Neural cell (in vitro differentiated cells): ENCODE measurements around the gene PAK1. TPM values are rescaled to one million over a fixed set of nuclear protein-coding genes. Genes with fewer than 3 reads are reported as not detected.
A peak's percentile ranks its signal among the peaks of the same experiment; 100 is the strongest.

ENCODE experiments used
- H2AFZ ChIP-seq: fragments of 200-600, 300-800 bp; sonication (generic), shearing (Covaris generic); 2 replicates; pipeline ENCODE4 v1.6.0; 2014; ENCODE audit warnings: low read depth, mild to moderate bottlenecking, antibody characterized with exemption, low read length, moderate library complexity
- H3F3A ChIP-seq: fragments of 200-600 bp; shearing (Covaris generic); 2 replicates; pipeline ENCODE4 v1.6.1; 2016; ENCODE audit warnings: mild to moderate bottlenecking, moderate library complexity, mixed read lengths, antibody characterized with exemption, low read length; ENCODE audit not compliant: insufficient read depth, poor library complexity, severe bottlenecking
- H3K27ac ChIP-seq: fragments of 200-600, 300-800 bp; sonication (generic), shearing (Covaris generic); 2 replicates; pipeline ENCODE4 v1.5.1; 2014; ENCODE audit warnings: mild to moderate bottlenecking, low read length, moderate library complexity
- H3K27me3 ChIP-seq: fragments of 300-800, 200-600 bp; sonication (generic), shearing (Covaris generic); 2 replicates; pipeline ENCODE4 v1.6.0; 2014; ENCODE audit warnings: mild to moderate bottlenecking, low read depth, low read length, moderate library complexity; ENCODE audit not compliant: insufficient read depth
- H3K36me3 ChIP-seq: fragments of 300-800, 200-600 bp; sonication (generic), shearing (Covaris generic); 2 replicates; pipeline ENCODE4 v1.5.1; 2014; ENCODE audit warnings: mild to moderate bottlenecking, antibody characterized with exemption, low read length, moderate library complexity; ENCODE audit not compliant: insufficient read depth
- H3K4me2 ChIP-seq: fragments of 300-800, 200-600 bp; sonication (generic), shearing (Covaris generic); 2 replicates; pipeline ENCODE4 v1.6.0; 2014; ENCODE audit warnings: mild to moderate bottlenecking, low read length
- H3K4me3 ChIP-seq: fragments of 300-800, 200-600 bp; sonication (generic), shearing (Covaris generic); 2 replicates; pipeline ENCODE4 v1.5.1; 2014; ENCODE audit warnings: mild to moderate bottlenecking, low read length, moderate library complexity
- H3K79me2 ChIP-seq: fragments of 200-600 bp; shearing (Covaris generic); replicated peaks from 2 replicates; pipeline ENCODE4 v1.6.0; 2014; ENCODE audit warnings: mild to moderate bottlenecking, low read length, moderate library complexity; ENCODE audit not compliant: insufficient read depth
- H3K9ac ChIP-seq: fragments of 300-800, 200-600 bp; sonication (generic), shearing (Covaris generic); 2 replicates; pipeline ENCODE4 v1.6.1; 2016; ENCODE audit warnings: mild to moderate bottlenecking, low read length, mixed read lengths
- H3K9me2 ChIP-seq: fragments of 200-600 bp; shearing (Covaris generic); 2 replicates; pipeline ENCODE4 v1.6.1; 2016; ENCODE audit warnings: mild to moderate bottlenecking, low read length, mixed read lengths; ENCODE audit not compliant: insufficient read depth
- H3K9me3 ChIP-seq: fragments of 200-600, 300-800 bp; sonication (generic), shearing (Covaris generic); 2 replicates; pipeline ENCODE4 v1.6.1; 2016; ENCODE audit warnings: mild to moderate bottlenecking, mixed run types, low read length, moderate library complexity, mixed read lengths
- H4K20me1 ChIP-seq: fragments of 200-600 bp; shearing (Covaris generic); 2 replicates; pipeline ENCODE4 v1.6.1; 2016; ENCODE audit warnings: mild to moderate bottlenecking, mixed run types; ENCODE audit not compliant: insufficient read depth
- CTCF ChIP-seq: fragments of 450-650 bp; IDR thresholded peaks from 2 replicates; pipeline ENCODE4 v1.5.1; 2014; ENCODE audit warnings: antibody characterized with exemption, mild to moderate bottlenecking, moderate library complexity; ENCODE audit not compliant: poor library complexity, severe bottlenecking
- EP300 ChIP-seq: fragments of 450-650 bp; conservative IDR thresholded peaks from 2 replicates; pipeline ENCODE4 v1.6.1; 2014; ENCODE audit warnings: antibody characterized with exemption, mild to moderate bottlenecking, moderate library complexity; ENCODE audit not compliant: poor library complexity, severe bottlenecking
- EZH2 ChIP-seq: fragments of 200-600, 300-800 bp; shearing (Covaris generic), sonication (generic); IDR thresholded peaks from 2 replicates; pipeline ENCODE4 v1.6.1; 2014; ENCODE audit warnings: antibody characterized with exemption, low read length, borderline replicate concordance, mild to moderate bottlenecking; ENCODE audit not compliant: insufficient read depth, poor library complexity, severe bottlenecking
- MXI1 ChIP-seq: fragments of 450-650 bp; conservative IDR thresholded peaks from 2 replicates; pipeline ENCODE4 v1.6.1; 2014; ENCODE audit warnings: antibody characterized with exemption, mild to moderate bottlenecking; ENCODE audit not compliant: poor library complexity, severe bottlenecking
- POLR2AphosphoS5 ChIP-seq: IDR thresholded peaks from 2 replicates; pipeline ENCODE4 v1.6.1; 2012
- RAD21 ChIP-seq: fragments of 450-650 bp; conservative IDR thresholded peaks from 2 replicates; pipeline ENCODE4 v1.6.1; 2014; ENCODE audit warnings: antibody characterized with exemption, mild to moderate bottlenecking, moderate library complexity
- REST ChIP-seq: IDR thresholded peaks from 2 replicates; pipeline ENCODE4 v1.6.1; 2012; ENCODE audit warnings: borderline replicate concordance
- SMC3 ChIP-seq: fragments of 450-650 bp; conservative IDR thresholded peaks from 2 replicates; pipeline ENCODE4 v1.6.1; 2014; ENCODE audit warnings: antibody characterized with exemption, mild to moderate bottlenecking, moderate library complexity; ENCODE audit not compliant: poor library complexity
- TAF1 ChIP-seq: IDR thresholded peaks from 2 replicates; pipeline ENCODE4 v1.6.1; 2012; ENCODE audit warnings: low read depth
- polyA plus RNA-seq: library from polyadenylated mRNA; depleted of rRNA; stranded (reverse); fragments of >200 nt; gene quantifications from 2 replicates; pipeline ENCODE4 v1.2.3, GENCODE V29; 2014

The PAK1 gene
- polyA plus RNA-seq, 1 donor from 2014 or later: 65.2 TPM

- TF ChIP-seq TAF1 (no peak), REST (no peak), SMC3 (peak; percentile 56), MXI1 (peak; percentile 57), EZH2 (no peak), RAD21 (peak; percentile 58), POLR2AphosphoS5 (peak; percentile 67), CTCF (peak; percentile 49), EP300 (no peak)
- Histone ChIP-seq H3K4me2 (peak overlapping the region; percentile 54), H2AFZ (peak overlapping the region; percentile 37), H3K27me3 (no peaks in the 10 kb centered on the region), H4K20me1 (no peaks in the 10 kb centered on the region), H3F3A (no peaks in the 10 kb centered on the region), H3K9me3 (no peaks in the 10 kb centered on the region), H3K4me3 (peak overlapping the region; percentile 81), H3K27ac (peak overlapping the region; percentile 67), H3K9ac (peak overlapping the region; percentile 74), H3K9me2 (no peaks in the 10 kb centered on the region), H3K36me3 (no peaks in the 10 kb centered on the region), H3K79me2 (peaks cover 13% of the 10 kb centered on the region)
Observed at GRCh38 chr11:77411717-77412441, 62.0 kb downstream of the PAK1 start.

GRCh38 chr11:77411137-77411707 is 62.7 kb downstream of the PAK1 start:
- Histone ChIP-seq H3K27me3 (no peaks in the 10 kb centered on the region), H3K27ac (peak overlapping the region; percentile 67), H3K9me3 (no peaks in the 10 kb centered on the region), H3K4me2 (peak overlapping the region; percentile 54), H3K79me2 (peaks cover 12% of the 10 kb centered on the region), H3K9me2 (no peaks in the 10 kb centered on the region), H3F3A (no peaks in the 10 kb centered on the region), H3K4me3 (peak overlapping the region; percentile 81), H2AFZ (peak overlapping the region; percentile 37), H4K20me1 (no peaks in the 10 kb centered on the region), H3K36me3 (no peaks in the 10 kb centered on the region), H3K9ac (peak overlapping the region; percentile 74)
- TF ChIP-seq TAF1: no peak
- no peak for TF ChIP-seq SMC3
- TF ChIP-seq EZH2: no peak
- TF ChIP-seq EP300: no peak
- TF ChIP-seq RAD21: no peak
- no peak for TF ChIP-seq POLR2AphosphoS5
- no peak for TF ChIP-seq CTCF
- no peak for TF ChIP-seq REST
- TF ChIP-seq MXI1: no peak
